Measurements from ENCODE around the gene OGG1.

The OGG1 gene

GRCh38 chr3:9749645-9750555 lies at the start of gene OGG1:
Gene OGG1, plus strand, starts transcription at chr3:9749952. Its CDS starts 335 bp downstream, at chr3:9750287.
- DNase-seq (ENCODE audit: low read depth in 2 of 2), result peak; percentile 88 to 94

DNA sequence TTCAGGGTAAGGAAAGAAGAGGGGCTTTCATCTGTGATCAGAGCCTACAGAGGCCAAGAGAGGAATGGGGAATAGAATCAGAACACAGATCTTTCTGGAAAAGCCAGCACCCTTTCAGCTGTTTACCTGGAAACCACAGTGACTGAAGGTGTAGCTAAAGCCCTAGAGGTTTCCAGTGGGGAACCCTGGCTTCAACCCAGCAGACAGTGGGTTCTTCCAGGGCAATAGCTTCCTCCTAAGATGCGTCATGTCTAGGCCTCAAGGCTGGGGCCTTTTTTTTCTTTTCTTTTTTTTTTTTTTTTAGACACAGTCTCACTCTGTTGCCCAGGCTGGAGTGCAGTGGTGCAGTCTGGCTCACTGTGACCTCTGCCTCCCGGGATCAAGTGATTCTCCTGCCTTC lies 49.2 kb upstream of the OGG1 start:
- no peak for DNase-seq (ENCODE audit: low read depth in 2 of 2)

DNA sequence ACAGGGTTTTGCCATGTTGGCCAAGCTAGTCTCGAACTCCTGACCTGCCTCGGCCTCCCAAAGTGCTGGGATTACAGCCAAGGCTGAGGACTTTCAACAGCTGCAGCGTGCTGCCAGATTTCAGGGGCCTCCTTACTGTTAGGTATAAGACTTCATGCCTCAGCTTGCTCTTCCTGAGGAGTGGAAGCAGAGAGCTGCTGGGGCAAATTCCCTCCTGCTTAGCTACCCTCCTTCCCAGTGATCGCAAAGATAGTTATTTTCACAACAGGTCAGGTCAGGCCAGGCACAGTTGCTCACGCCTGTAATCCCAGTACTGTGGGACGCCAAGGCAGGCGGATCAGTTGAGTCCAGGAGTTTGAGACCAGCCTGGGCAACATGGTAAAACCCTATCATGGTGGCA lies 48.7 kb upstream of the OGG1 start:
- DNase-seq (ENCODE audit: low read depth in 2 of 2), result no peak

- no peak for DNase-seq (ENCODE audit: low read depth in 2 of 2)
Measured at GRCh38 chr3:9701711-9702110, 48.0 kb upstream of the OGG1 start.

DNA sequence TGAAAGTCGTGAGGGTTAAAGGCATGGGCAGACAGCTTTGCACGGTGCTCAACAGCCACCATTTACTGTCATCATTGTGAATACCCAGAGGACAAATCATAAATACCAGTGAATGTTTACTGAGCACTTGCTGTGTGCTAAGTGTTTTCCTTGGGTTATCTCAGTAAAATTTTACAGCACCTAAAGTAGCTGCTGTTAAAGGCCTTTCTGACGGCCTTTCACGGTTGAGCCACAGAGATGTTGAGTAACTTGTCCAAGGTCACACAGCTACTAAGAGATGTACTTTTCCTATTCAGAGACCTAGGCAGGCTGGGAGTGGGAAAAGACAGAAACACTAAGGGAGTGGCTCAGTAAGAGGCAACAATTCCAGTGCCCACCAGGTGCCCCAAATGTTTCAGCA lies 46.5 kb upstream of the OGG1 start:
- no peak for DNase-seq (ENCODE audit: low read depth in 2 of 2)

DNA sequence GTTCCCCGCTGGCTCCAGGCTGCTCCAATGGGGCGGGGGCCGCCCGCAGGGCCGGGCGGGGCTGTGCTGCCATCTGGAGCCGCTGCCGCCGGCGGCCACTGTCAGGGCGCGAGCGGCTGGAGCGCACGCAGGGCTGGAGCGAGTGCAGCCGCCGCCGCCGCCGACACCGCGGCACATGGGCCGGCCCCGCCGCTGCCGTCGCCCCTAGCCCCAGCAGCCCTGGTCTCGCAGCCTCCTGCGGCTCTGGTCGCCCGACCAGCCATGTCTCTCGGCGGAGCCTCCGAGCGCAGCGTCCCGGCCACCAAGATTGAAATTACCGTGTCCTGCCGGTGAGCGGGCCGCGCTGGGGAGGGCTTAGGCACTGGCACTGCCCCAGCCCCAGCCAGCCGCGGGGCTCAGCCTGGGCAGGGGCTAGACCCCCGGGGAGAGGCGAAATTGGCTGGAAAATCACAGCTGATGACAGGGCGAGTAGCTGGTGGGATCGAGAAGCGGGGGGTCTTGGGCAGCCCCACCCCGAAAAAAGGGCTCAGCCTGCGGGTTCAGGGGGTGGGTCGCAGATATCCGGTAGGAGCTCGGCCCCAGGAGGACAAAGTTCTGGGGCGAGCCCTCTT lies 45.9 kb upstream of the OGG1 start, which contains the start of gene CPNE9:
Gene CPNE9 (plus strand): TSS at position 98 of the 611 bp plus-strand sequence. CDS start 164 bp downstream, at position 262.
- no peak for DNase-seq (ENCODE audit: low read depth in 2 of 2)

DNA sequence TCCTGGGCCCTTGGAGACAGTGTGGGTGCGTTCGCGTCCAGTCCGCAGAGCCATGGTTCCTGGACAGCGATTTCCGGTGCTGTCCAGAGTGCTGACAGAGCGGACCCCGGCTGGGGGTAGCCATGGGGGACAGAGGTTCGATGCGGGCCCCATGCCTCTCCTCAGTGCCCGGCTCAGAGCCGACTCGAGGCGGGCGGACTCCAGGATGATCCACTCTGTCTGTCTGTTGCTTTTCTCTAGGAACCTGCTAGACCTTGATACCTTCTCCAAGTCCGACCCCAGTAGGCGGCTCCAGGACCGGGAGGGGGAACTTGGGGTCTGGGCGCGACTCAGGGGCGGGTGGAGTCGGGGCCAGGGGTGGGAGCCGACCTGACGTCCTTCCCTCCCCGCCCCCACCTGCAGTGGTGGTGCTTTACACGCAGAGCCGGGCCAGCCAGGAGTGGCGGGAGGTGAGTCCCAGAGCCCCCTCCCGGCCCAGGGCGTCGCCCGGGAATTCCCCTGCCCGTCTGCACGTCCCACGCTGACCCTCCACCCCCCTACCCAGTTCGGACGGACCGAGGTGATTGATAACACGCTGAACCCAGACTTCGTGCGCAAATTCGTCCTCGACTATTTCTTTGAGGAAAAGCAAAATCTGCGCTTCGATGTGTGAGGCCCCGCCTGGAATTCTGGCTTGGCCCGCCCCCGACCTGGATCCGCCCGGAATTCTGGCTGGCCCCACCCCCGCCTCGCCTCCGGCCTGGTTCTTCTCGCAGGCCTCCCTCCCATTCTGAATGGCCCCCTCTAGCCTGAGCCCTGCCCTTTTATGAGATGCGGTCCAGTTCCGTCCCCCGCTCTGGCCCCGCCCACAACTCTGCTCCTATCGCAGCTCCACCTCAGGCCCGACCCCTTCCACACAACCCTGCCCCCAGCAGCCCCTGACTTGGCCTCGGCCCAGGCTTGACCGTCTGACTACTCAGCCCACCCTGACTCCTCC lies 45.1 kb upstream of the OGG1 start:
- peak in 1 of 2 donors; percentile 19 for DNase-seq (ENCODE audit: low read depth in 2 of 2)

- no peak for DNase-seq (ENCODE audit: low read depth in 2 of 2)
Measured at GRCh38 chr3:9710174-9710739, 39.5 kb upstream of the OGG1 start.

DNA sequence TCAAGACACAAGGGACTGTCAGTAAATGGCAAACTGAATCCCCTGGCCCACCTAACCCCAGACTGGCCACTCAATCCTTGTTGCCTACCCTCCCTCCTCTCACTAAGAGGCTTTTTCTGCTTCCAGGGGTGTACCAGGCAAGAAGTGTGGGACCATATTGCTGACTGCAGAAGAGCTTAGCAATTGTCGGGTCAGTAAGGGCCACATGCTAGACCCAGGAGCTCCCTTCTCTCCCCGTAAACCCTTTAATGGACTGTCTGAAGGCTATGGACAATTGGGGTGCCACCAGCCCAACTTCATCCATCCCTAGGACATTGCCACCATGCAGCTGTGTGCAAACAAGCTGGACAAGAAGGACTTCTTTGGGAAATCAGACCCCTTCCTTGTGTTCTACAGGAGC lies 37.3 kb upstream of the OGG1 start:
- DNase-seq (ENCODE audit: low read depth in 2 of 2), result no peak

DNA sequence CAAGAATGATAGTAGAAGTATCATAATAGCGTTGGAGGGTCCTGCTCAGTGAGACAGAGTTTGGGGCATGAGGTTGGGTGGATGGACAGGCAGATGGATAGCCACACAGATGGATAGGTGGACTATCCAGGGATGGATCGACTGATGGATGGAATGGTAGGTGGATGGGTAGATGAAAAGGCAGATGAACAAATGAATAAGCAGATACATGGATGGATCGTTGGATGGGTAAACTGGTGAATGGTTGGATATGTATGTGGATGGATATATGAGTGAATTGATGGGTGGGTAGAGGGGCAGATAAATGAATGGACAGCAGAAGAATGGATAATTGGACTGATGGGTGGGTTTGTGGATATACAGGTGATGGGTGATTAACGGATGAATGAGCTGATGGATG lies 36.6 kb upstream of the OGG1 start:
- no peak for DNase-seq (ENCODE audit: low read depth in 2 of 2)

- no peak for DNase-seq (ENCODE audit: low read depth in 2 of 2)
Measured at GRCh38 chr3:9715136-9715535, 34.6 kb upstream of the OGG1 start.

GRCh38 chr3:9715764-9716437 lies 33.9 kb upstream of the OGG1 start:
- DNase-seq (ENCODE audit: low read depth in 2 of 2), result no peak

GRCh38 chr3:9716801-9717555 lies 32.8 kb upstream of the OGG1 start:
- DNase-seq (ENCODE audit: low read depth in 2 of 2), result no peak

- DNase-seq (ENCODE audit: low read depth in 2 of 2), result no peak
Measured at GRCh38 chr3:9717563-9717962, 32.2 kb upstream of the OGG1 start.

DNA sequence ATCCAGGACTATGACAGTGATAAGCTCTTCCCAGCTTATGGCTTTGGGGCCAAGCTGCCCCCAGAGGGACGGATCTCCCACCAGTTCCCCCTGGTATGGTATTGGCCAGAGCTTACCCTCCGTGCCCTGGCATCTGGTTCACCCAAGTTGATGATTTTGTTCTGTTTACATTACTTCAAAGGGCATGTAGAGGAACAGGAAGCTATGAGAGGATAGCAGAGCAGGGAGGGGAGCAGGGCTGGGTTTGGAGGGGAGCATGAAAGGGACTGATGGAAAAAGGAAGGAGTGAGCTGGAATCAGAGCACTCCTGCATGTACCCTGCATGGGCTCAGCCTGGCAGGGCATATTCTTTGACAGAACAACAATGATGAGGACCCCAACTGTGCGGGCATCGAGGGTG lies 31.6 kb upstream of the OGG1 start:
- DNase-seq (ENCODE audit: low read depth in 2 of 2), result no peak

- DNase-seq (ENCODE audit: low read depth in 2 of 2), result no peak
Measured at GRCh38 chr3:9721015-9721699, 28.6 kb upstream of the OGG1 start.

DNA sequence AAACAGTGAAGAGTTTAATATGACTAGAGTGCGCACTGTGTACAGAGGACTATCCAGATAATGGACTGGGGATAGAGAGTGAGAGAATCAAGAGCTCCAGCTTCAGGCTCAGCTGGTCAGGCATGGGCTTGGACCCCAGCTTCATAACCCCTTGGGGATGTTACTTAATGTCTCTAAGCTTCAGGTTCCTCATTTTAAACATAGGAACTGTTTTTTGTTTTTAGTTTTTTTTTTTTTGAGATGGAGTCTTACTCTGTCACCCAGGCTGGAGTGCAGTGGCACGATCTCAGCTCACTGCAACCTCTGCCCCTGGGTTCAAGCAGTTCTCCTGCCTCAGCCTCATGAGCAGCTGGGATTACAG lies 28.1 kb upstream of the OGG1 start:
- no peak for DNase-seq (ENCODE audit: low read depth in 2 of 2)

DNA sequence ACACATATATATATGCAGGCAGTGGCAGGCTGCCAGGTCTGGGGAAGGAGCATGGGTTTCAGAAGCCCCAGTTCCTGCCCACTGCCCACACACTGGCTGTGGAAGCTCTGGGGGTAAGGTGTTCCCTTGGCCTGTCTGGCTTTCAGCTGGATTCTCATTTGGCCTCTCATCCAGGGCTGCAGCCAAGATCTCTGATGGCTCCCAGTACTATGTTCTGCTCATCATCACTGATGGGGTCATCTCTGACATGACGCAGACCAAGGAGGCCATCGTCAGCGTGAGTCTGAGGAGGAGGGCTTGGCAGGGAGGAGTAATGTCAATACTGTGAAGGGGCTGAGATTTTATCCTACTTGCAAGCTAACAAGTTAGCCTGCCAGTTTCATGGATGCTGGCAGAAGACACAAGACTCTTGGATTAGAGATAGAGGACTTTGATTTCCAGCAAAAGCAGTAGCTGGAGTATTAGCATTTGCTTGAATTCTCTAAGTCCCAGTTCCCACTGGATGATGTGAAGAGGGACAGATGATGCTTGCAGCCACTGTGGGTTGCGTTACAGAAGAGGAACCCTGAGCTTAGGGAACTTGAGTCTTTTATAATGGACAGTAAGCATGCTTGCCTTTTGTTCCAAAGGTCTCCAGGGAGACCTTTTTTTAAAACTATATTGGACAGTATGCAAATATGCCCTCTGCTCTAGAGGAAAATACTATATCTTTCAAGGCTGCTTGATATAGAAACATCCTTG lies 23.8 kb upstream of the OGG1 start:
- no peak for DNase-seq (ENCODE audit: low read depth in 2 of 2)

DNA sequence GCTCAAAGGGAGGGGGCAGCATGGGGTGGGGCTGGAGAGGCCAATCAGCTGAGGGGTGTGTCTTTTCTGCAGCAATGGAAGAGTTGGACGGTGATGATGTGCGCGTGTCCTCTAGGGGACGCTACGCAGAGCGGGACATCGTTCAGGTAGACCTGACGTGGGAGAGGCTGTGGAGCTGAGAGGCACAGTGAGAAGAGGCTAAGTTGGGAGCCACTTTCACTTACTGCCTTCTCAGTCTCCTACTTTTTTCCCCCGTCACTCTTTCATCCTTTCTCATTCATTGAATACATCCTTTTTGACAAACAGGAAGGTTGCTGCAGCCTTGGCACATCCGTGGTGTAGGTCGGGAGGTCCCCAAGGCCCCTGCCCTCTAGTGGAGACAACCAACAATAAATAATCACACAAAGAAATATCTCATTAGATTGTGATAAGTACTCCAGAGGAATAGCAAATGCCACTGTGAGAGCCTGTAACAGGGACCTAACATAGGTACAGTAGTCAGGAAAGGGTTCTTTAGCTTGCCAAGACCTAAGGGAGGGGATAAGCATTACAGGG lies 22.6 kb upstream of the OGG1 start:
- DNase-seq (ENCODE audit: low read depth in 2 of 2), result peak in 1 of 2 donors; percentile 44

Data from activated CD4-positive, alpha-beta T cell treated with anti-CD3 and anti-CD28 coated beads for 24 hours (primary cell).